Effector CD4-positive, alpha-beta T cell (primary cell): ENCODE results near the gene IGSF22.

ENCODE experiments used
- DNase-seq: peaks from one replicate; pipeline ENCODE4 v3.0.0-alpha.2; 2020

IGSF22 gene

GRCh38 chr11:18743365-18743764 lies 17.4 kb upstream of the IGSF22 start:
- DNase-seq = no peak

DNA sequence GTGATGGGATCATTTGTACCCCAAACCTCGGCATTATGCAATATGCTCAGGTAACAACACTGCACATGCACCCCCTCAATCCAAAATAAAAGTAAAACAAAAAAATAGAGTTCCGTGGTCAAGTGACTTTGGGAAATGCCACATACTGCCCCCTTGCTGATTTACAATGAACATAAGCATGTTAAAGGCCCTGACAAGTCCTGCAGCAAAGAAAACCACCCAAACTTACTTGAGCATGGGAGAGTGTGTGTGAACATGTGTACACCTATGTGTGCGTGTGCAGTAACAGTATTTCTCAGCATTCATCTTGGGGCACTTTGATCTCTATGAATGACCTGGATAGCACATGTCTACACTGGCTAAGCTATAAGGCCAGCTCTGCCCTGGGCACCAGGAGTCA lies 15.8 kb upstream of the IGSF22 start:
- DNase-seq = no peak

DNA sequence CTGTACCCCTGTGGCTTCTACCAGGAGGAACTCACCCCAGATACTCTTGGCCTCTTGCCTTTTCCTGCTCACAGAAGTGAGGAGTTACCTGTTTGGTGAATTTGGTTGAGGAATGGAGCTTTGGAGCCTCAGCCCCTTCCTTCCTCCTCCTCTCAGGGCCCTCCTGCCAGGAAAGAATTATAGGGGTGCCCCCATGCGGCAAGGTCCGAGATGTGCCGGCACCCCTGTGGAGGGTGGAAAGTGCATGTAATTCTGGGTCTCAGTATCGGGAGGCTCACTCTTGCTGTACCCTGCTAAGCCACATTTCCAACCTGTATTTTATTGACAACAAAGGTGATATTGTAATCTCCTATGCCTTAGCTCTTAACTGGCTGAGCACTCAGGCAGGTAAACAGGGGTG lies 13.7 kb upstream of the IGSF22 start:
- no peak for DNase-seq

GRCh38 chr11:18737642-18738041 lies 11.7 kb upstream of the IGSF22 start:
- DNase-seq = no peak

GRCh38 chr11:18736590-18737148 lies 10.7 kb upstream of the IGSF22 start:
- DNase-seq = no peak

- no peak for DNase-seq
Measured at GRCh38 chr11:18733202-18733601, 7.2 kb upstream of the IGSF22 start.

DNA sequence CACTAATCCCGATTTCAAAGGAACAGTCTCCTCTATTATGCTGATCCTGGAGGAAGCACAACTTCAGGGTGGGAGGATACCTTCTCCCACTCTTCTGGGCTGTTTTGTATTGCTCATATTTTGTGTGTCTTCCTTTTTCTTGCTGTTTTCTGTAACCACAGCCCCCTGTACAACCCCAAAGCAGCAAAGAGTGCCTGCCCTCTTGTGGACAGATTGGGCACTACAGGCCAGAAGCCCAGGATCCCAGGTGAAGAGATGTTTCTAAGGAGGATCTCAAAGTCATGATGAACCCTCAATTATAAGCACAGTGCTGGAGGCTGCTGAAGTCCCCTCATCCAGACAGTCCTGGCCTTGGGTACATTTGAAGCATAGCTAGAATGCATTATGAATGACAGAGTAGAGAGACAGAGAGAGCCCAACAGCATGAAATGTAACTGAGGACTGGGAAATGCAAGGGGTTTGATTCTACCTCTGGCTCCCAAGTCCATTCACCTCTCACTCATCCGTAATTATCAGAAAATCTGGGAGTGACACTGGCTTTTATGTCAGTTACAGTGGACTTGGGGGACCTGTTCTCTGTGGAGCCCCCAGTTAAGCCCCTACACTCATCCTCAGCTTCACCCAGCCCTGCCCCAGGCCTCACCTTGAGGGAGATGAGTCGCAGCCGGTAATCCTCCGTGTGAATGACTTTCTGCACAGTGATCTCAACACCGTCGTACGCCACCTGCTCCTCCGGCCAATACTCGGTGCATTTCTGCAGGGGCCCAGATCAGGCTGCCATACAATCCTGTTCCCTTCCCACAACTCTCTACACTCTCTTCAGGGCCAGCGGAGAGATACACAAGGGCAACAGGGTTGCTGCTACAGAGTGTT lies 6.2 kb upstream of the IGSF22 start:
- DNase-seq = peak; percentile 63

DNA sequence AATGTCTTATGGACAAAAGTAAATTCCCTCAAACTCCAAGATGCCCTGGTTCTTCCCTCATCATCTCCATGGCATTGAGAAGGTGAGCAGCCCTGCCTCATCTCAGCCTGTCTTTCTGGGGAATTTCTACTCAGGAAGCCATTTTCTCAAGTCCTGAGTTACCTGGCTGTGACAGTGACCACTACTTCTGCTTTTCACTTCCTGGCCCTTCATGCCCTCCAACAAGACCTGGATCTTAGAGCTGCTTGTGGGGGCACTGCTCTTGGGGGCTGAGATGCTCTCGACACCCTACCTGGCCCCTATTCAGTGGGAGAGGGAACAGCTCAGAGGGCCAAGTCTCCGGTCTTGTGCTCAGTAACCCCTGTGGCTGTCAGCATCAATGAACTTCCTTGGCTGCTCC lies 5.5 kb upstream of the IGSF22 start:
- no peak for DNase-seq

DNA sequence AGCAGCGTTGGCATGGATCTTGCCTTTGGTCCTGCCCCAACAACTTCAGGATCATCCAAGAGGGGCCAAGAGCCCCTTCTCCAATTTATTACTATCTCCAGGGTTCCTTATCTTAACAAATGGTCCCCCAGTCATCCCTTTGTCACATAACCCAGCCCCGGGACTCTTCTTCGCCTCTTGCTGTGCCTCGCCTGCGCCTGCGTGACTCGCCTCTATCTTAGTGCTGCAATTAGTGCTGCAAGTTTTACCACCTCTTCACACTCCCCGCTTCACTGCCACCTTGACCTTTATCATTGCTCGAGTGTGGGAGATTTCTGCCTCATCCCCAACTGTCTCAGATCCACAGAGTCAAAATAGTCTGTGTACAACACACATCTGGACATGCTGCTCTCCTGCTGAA lies 4.0 kb upstream of the IGSF22 start:
- no peak for DNase-seq

GRCh38 chr11:18729426-18729825 lies 3.4 kb upstream of the IGSF22 start:
- no peak for DNase-seq

DNA sequence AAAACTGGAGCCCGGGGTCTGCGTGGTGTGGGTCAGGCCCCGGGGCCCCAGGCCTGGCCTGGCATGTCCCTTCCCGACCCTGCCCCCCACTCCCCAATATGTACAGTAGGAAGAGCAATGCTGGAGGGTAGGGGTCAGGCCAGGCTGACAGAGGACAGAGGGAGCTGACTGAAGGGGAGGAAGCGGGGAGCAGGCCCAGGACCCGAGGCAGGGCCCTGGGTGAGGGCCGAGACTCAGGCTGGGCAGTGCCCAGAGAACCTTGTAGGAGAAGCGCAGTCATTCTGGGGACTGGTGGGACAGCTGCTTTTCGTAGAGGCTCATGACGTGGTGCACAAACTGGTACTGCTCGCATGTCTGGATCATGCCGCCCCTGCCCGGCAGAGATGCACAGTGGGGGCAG lies 2.7 kb upstream of the IGSF22 start:
- no peak for DNase-seq

GRCh38 chr11:18727479-18728236 lies 1.7 kb upstream of the IGSF22 start:
- DNase-seq = peak; percentile 38

GRCh38 chr11:18723991-18724390 lies 2.0 kb downstream of the IGSF22 start:
- no peak for DNase-seq

DNA sequence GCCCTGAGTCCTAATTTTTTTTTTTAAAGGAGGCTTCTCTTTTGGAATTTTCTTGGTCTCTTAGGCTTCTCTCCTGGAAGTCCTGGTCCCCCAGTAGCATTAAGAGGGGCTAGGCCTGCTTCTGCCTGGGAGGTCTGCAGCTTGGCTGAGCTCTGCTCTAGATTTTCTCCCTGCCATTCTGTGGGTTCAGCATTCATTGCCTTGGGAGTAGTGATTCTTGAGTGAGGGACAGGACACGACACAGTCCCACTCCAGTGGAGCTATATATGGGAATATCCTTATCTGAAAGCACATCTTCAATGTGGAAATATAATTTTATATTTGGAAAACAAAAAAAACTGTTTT lies 3.7 kb downstream of the IGSF22 start:
- no peak for DNase-seq

DNA sequence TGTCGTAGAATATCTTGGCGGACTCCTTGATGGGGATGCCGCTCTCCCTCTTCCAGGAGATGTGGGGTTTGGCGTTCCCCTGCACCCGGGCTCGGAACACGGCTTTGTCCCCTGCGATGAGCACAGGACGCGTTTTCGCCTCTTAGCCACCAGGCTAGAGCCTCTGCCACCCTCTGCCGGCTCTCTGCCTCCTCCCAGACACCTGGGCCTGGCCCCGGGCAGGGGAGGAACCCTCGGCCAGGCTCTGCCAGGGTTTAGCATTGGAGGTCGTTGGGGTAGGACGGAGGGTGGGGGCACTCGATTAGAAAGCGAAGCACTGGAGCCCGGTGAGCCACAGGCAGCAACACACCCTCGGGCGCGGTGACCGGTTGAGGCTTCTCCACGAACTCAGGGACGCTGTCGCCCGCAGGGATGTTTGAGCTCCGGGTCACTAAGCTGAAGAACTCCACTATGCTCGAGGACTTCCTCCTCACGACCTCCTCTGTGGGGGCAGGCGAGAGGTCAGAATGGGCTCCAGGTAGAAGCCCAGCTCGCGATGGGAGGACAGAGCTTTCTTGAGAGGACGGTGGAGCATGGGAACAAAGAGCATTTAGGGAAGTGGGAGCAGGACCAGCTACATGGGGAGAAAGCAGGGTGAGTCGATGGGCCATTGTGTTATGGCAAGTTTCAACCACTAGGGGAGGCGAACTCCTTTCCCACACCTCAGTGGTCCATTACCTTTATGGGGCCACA lies 4.3 kb downstream of the IGSF22 start:
- peak; percentile 20 for DNase-seq

- DNase-seq = peak; percentile 78
Measured at GRCh38 chr11:18720808-18721560, 5.0 kb downstream of the IGSF22 start.

DNA sequence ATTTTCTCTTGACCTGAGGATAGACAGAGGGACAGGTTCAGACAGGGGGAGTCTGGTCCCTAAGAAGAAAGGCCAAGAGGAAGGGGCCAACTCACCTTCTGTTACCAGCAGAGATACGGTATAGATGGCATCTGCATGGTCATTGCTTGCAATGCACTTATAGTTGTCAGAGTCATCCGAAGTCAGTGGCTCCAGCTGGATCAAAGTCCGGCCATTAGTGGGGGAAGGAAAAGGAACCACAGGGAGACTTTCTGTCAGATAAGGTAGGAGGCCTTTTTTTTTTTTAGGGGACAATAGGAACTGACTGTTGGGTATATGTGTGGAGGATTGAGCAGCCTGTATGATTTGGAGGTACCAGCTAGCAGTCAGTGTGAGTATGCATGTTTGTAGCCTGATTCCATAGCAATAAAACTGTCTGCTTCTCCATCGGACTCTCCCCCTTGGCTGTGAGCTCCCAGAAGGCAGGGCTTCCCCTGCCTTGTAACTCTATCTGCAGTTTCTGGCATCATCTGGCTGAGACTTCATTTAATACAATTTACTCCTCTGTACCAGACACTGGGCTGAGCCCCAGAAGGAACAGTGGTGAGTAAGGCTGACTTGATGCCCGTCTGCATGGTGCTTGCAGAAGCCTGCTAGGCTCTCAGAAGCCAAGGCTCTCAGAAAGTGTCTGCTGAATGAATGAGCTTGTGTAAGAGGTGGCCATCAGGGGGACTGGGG lies 5.7 kb downstream of the IGSF22 start:
- DNase-seq = no peak

- DNase-seq = no peak
Measured at GRCh38 chr11:18715476-18715875, 10.5 kb downstream of the IGSF22 start.

DNA sequence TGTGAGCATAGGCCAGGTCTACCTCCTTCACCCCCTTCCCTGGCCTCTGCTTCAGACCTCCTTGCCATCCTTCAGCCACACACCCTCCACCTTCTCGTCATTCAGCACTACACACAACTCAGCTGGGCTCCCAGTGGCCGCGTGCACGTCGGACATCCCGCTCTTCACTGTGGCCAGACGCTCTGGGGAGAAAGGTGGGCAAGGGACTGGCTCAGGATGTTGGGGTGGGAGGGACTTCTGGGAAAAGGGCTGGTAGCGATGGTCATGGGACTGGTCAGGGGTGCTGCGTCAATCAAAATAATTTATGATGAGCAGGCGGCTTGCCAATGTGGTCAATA lies 11.6 kb downstream of the IGSF22 start:
- no peak for DNase-seq

- no peak for DNase-seq
Measured at GRCh38 chr11:18713646-18714442, 12.1 kb downstream of the IGSF22 start.

- no peak for DNase-seq
Measured at GRCh38 chr11:18710545-18710944, 15.4 kb downstream of the IGSF22 start.
